ENCODE results near the gene PWP1.
"Not testable (repeated sequence)": the region's sequence is repeated elsewhere in the genome, so short reads cannot be mapped to it uniquely, and the experiment has no call there.

Gene PWP1

DNA sequence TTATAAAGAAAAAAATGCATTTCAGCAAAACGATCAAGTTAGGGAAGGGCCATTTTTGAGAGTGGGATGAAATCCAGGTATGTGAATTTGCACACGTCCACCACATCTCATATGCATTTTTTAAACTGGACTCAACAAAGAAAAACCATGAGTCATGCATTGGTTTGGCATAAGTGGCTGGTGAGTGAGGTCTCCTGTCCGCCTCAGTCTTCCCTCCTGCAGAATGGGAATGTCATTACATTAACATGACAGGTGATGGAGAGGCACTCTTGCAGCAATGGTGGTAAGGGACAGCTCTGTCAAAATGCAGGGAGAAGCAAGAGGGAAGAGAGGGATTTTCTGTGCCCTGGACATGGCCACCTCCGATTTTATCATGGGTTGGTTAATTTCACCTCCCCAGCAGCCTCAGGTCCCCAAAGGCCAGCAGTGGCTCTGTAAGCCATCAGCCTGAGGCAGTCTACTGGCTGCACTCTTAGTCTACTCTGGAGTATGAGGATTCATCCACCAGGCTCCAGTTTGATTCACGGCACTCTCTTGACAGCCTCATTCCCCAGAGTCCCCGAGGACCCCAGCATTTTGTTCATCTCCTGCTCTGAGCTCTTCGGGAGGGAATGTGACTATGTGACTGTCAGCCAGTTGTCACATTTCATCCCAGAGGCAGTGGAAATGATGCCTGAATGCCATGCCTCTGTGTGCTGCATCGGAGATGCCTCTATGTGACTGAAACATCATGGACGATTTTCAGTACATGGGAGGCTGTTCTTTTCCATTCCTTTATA lies 17.1 kb upstream of the PWP1 start:
- DNase-seq, result no peak

- no peak for DNase-seq
Measured at GRCh38 chr12:107669946-107670345, 15.7 kb upstream of the PWP1 start.

GRCh38 chr12:107670999-107671643 lies 14.5 kb upstream of the PWP1 start:
- peak; percentile 26 to 60 for DNase-seq

- DNase-seq, result no peak
Measured at GRCh38 chr12:107677671-107678070, 7.9 kb upstream of the PWP1 start.

GRCh38 chr12:107679336-107679735 lies 6.3 kb upstream of the PWP1 start:
- DNase-seq, result no peak

DNA sequence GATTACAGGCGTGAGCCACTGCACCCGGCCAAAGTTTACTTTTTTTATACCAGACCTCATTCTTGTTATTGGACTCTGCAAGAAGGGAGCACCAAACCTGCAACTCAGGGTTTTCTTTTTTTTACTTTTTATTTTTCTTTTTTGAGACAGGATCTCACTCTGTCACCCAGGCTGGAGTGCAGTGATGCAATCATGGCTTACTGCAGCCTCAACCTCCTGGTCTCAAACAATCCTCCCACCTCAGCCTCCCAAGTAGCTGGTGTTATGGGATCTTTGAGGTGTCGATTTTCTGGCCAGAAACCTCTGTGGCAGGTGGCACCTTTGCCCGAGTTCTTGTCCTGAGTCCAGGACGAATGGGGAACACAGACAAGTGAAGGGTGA lies 4.2 kb upstream of the PWP1 start:
- no peak for DNase-seq

GRCh38 chr12:107681836-107682820 lies 3.5 kb upstream of the PWP1 start:
- DNase-seq, result no peak

GRCh38 chr12:107684029-107684795 lies 1.4 kb upstream of the PWP1 start:
- no peak for DNase-seq

DNA sequence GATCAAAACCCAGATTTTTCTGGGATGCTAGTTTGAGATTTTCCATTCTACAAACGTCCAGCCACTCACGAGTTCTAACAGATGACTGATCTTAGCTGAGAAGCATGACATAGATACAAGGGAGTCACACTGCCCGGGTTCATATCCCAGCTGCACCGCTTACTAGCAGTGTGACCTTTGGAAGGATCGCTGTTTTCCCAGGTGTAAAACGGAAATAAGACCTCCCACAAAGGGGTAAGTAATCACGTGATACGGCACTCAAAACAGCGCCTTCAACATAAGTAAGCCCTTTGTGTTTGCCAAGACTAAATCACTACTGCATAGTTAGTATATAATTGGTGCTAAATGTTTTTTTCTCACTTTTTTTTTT lies 624 bp upstream of the PWP1 start:
- peak; percentile 18 to 64 for DNase-seq

DNA sequence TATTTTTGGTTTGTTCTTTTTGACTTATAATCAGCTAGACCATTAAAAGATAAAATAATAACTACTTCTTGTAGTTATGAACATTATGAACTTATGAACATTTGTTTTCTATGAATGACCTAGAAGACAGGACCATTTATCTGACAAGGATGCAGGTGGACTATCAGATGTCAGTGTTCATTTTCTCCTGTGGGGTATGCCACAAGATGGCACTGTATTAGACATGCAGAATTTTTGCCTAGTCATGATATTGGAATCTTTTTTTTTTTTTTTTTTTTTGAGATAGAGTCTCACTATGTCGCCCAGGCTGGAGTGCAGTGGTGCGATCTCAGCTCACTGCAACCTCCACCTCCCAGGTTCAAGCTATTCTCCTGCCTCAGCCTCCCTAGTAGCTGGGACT lies 10.2 kb downstream of the PWP1 start:
- DNase-seq, result not testable (repeated sequence)

DNA sequence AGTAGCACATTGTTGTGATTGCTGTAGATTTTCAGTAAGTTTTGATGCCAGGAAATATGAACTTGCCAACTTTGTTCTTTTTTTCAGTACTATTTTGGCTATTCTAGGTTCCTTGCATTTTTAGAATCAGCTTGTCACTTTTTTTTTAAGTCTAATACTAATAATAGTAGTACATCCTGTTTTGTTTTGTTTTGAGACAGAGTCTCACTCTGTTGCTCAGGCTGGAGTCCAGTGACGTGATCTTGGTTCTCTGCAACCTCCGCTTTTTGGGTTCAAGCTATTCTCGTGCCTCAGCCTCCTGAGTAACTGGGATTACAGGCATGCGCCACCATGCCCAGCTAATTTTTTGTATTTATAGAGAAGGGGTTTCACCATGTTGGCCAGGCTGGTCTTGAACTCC lies 16.5 kb downstream of the PWP1 start:
- no peak for DNase-seq

DNA sequence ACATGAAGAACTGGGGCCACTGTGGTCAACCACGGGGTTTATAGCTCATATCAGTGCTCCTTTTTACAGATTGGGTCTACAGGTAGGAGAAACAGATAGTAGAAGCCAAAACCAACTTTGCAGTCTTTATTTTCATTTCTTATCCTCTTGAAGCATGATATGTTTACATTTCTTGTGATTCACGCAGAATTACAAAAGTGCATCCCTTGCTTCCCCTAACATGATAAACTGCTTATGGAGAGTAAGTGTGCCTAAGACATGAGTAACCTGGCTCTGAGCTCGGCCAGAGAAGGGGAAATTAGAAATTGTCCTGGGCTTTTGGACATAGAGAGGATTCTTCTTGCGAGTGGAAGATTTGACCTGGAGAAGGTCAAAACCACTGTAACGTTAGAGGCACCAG lies 18.4 kb downstream of the PWP1 start:
- DNase-seq, result no peak

DNA sequence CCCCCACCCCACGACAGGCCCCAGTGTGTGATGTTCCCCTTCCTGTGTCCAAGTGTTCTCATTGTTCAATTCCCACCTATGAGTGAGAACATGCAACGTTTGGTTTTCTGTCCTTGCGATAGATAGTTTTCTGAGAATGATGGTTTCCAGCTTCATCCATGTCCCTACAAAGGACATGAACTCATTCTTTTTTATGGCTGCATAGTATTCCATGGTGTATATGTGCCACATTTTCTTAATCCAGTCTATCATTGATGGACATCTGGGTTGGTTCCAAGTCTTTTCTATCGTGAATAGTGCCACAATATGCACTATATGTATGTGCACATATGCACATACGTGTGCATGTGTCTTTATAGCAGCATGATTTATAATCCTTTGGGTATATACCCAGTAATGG lies 19.9 kb downstream of the PWP1 start:
- not testable (repeated sequence) for DNase-seq

DNA sequence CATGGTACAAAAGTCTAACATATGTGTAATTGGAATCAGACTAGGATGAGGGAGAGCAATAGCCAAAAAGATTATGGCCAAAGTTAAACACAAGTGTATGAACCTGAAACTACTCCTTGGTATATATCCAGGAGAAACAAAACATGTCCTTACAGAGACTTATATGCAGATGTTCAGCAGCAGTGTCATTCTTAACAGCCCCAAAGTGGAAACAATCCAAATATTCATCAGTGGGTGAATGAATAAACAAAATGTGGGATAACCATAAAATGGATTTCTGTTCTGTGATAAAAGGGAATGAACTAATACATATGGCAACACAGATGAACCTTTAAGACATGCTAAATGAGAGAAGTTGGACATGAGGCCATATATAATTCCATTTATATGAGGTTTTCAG lies 30.2 kb downstream of the PWP1 start:
- no peak for DNase-seq

GRCh38 chr12:107718606-107719005 lies 33.0 kb downstream of the PWP1 start:
- DNase-seq, result no peak

DNA sequence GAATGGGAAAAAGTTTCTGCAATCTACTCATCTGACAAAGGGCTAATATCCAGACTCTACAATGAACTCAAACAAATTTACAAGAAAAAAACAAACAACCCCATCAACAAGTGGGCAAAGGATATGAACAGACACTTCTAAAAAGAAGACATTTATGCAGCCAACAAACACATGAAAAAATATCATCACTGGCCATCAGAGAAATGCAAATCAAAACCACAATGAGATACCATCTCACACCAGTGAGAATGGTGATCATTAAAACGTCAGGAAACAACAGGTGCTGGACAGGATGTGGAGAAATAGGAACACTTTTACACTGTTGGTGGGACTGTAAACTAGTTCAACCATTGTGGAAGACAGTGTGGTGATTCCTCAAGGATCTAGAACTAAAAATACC lies 41.7 kb downstream of the PWP1 start:
- not testable (repeated sequence) for DNase-seq

- DNase-seq, result not testable (repeated sequence)
Measured at GRCh38 chr12:107727742-107728141, 42.1 kb downstream of the PWP1 start.

GRCh38 chr12:107730618-107731341 lies 45.2 kb downstream of the PWP1 start:
- DNase-seq, result no peak

- DNase-seq, result no peak
Measured at GRCh38 chr12:107731366-107731765, 45.8 kb downstream of the PWP1 start.

GRCh38 chr12:107732365-107732764 lies 46.8 kb downstream of the PWP1 start:
- no peak for DNase-seq

DNA sequence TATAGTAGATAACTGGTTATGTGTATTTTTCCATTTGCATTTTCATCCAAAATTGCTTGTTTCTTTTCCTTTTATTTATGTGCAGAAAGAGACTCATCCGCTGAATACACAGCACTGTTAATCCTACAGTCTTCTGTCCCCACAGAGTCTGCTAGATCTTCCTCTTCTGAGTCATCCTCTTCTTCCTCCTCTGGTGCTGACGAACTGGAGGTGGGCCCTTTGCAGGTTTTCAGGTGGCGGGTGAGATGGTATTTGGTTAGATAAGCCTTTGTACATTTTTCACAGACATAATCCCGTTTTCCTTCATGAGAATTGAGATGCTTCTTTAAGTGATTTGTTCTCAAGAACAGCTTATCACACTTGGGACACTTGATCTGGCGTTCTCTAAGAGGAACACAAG lies 48.5 kb downstream of the PWP1 start:
- DNase-seq, result no peak

DNA sequence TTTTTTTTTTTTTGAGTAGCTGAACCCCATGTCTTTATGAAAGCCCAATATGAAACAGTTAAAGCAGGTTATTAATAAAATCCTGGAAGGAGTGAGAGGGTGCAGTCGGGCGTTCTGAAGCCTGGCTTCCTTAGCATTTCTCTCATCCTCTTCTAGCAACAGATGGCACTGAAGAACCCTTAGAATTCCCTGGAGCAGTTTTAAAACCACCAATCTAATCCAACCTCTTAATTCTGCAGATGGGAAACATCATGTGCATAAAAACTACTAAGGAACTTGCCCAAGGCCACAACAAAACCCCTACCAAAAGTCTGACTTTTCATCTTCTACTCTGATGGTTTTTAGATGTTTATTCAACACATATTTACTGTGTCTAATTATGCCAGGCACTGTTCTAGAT lies 50.2 kb downstream of the PWP1 start:
- no peak for DNase-seq

All from NCI-H187 (cell line).